Measurements from ENCODE around the gene SOCS1. TPM values are rescaled to one million over a fixed set of nuclear protein-coding genes. Genes with fewer than 3 reads are reported as not detected.

SOCS1 gene
- total and polyA plus RNA-seq, 8 donors = 11.8 to 27.4 (median 21.1) TPM

- peak; percentile 29 for ATAC-seq
- Histone ChIP-seq H3K36me3 (no peaks in the 10 kb centered on the region), H3K9me3 (no peaks in the 10 kb centered on the region), H3K27me3 (no peaks in the 10 kb centered on the region), H3K4me1 (peaks cover 4% of the 10 kb centered on the region in 2 donors), H3K4me3 (no peak overlapping the region), H3K27ac (no peak overlapping the region)
- TF ChIP-seq CTCF (IDR thresholded peaks at IDR 0.05) = no peak
- DNase-seq = no peak
- intact Hi-C loops (cut with DNase I) = no loop called here
These were observed 27.8 kb upstream of the SOCS1 start for GRCh38 chr16:11283820-11284248.

GRCh38 chr16:11280616-11281522 lies 24.9 kb upstream of the SOCS1 start, which contains the start of gene PRM1:
PRM1 (minus strand) TSS chr16:11281330; CDS start chr16:11281238, 92 bp downstream.
- no peak within 1 kb of the TSS for H3K4me3 ChIP-seq
- ATAC-seq (no peak), DNase-seq (no peak)
- H3K4me1 ChIP-seq = peaks cover 4% of the 10 kb centered on the region in 2 donors
- no peak for TF ChIP-seq CTCF (IDR thresholded peaks at IDR 0.05)
- intact Hi-C loops (cut with DNase I) = no loop called here
- H3K9me3 ChIP-seq = no peaks in the 10 kb centered on the region
- H3K27me3 ChIP-seq = no peaks in the 10 kb centered on the region
- no peaks in the 10 kb centered on the region for H3K36me3 ChIP-seq
- H3K27ac ChIP-seq = no peak within 1 kb of the TSS

- Histone ChIP-seq H3K4me3 (no peak overlapping the region), H3K36me3 (no peaks in the 10 kb centered on the region), H3K9me3 (no peaks in the 10 kb centered on the region), H3K27me3 (no peaks in the 10 kb centered on the region), H3K27ac (no peak overlapping the region), H3K4me1 (peaks cover 2 to 4% of the 10 kb centered on the region in 2 donors)
- no peak for DNase-seq
- intact Hi-C loops (cut with DNase I) = no loop called here
- ATAC-seq = peak; percentile 21
- TF ChIP-seq CTCF (IDR thresholded peaks at IDR 0.05) = no peak
These were observed 23.0 kb upstream of the SOCS1 start for GRCh38 chr16:11278681-11279628.

GRCh38 chr16:11277607-11278337 lies 21.8 kb upstream of the SOCS1 start:
- no peak overlapping the region for H3K4me3 ChIP-seq

More at GRCh38 chr16:11277607-11278337, 21.8 kb upstream of the SOCS1 start:
- no peak for ATAC-seq
- no peak overlapping the region for H3K27ac ChIP-seq
- no peaks in the 10 kb centered on the region for H3K9me3 ChIP-seq
- H3K4me1 ChIP-seq = peaks cover 0 to 4% of the 10 kb centered on the region in 2 donors
- no peaks in the 10 kb centered on the region for H3K36me3 ChIP-seq
- intact Hi-C loops (cut with DNase I) = no loop called here
- no peak for DNase-seq
- H3K27me3 ChIP-seq = no peaks in the 10 kb centered on the region
- no peak for TF ChIP-seq CTCF (IDR thresholded peaks at IDR 0.05)

Measured in left lung (tissue), 10 donors.